Ramos (cell line): Measurements from ENCODE around the gene MMP17.

Experiments
- in situ Hi-C: fragments of 300-500 bp; cut with MboI; formaldehyde crosslinking; loops from one replicate; pipeline ENCODE4 v1.14.3; 2022; ENCODE audit warnings: low sequenced_read_pairs; ENCODE audit not compliant: unreplicated experiment

The MMP17 gene

GRCh38 chr12:131845121-131845520 lies 16.9 kb downstream of the MMP17 start:
- in situ Hi-C loops: no loop called here

DNA sequence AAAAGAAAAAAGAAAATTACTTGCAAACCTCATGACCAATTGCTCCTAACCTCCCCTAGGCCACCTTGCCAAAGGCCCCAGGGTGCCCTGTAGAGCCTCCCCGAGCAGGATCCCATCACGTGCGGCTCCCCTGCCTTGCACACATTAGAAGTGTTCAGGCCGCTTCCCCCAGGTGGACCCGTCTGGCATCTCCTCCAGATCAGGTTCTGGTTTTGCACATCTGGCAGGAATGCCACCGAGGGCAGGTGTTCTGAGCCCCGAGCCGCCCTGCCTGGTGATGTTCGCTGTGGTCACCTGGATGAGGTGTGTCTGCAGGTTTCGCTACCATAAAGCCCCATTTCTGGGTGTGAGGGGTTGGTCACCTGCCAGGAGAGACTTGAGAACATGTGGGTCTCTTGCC lies 19.3 kb downstream of the MMP17 start:
- in situ Hi-C loops: no loop called here

DNA sequence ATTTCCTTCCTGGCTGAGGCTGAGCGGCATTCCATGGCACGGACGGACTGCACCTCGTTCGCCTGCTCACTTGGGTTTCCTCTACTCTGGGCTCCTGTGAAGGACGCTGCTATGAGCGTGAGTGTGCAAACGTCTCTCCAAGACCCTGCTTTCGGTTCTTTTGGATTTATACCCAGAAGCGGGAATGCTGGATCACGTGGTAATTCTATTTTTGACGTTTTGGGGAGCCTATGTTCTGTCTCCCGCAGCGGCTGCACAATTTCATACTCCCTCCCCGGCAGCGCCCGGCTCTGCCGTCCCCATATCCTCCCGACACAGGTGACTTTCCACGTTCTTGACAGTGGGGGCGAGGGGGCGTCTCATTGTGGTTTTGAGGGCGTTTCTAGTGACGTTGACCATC lies 20.6 kb downstream of the MMP17 start:
- in situ Hi-C loops: no loop called here

GRCh38 chr12:131849700-131850553 lies 21.7 kb downstream of the MMP17 start:
- in situ Hi-C loops: no loop called here

GRCh38 chr12:131850856-131851559 lies 22.8 kb downstream of the MMP17 start:
- in situ Hi-C loops: no loop called here

- in situ Hi-C loops: no loop called here
Measured at GRCh38 chr12:131851741-131852550, 23.8 kb downstream of the MMP17 start.

DNA sequence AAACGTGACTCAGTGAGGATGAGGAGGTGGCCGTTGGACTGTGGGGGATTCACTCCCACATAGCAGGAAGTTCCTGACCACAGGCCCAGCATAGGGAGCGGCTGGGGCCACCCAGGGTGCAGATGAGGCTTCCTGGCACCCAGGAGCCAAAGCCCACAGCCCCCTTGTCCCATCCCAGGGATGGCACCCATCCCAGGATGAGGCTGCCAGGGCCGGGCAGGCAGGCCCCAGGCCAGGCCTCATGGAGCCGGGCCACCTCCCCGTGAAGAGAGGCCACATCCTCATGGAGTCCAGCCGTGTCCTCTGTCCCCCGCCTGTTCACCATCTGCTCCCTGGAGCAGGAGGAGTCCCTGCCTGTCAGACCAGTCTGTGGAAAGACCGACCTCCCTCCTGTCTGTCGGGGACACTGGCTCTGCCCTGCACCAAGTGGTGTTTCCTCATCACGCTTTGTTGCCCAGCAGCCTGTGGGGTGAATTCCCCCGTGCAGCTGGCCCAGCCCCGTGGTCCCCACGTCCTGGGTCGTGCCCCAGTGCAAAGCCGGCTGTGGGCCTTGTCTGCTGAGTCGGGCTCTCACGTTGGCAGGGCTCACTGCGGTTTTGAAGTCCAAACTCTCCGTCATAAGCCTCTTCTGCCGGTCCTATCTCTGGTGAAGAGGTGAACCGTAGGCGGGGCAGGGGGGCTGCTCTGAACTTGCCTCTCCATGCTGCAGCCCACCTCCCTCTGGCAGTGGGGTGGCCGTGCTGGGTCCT lies 24.5 kb downstream of the MMP17 start:
- in situ Hi-C loops: no loop called here

GRCh38 chr12:131853832-131854797 lies 25.9 kb downstream of the MMP17 start:
- in situ Hi-C loops: no loop called here

- in situ Hi-C loops: no loop called here
Measured at GRCh38 chr12:131854861-131855476, 26.8 kb downstream of the MMP17 start.

GRCh38 chr12:131855521-131856142 lies 27.4 kb downstream of the MMP17 start:
- in situ Hi-C loops: no loop called here

- in situ Hi-C loops: no loop called here
Measured at GRCh38 chr12:131856366-131857097, 28.3 kb downstream of the MMP17 start.

DNA sequence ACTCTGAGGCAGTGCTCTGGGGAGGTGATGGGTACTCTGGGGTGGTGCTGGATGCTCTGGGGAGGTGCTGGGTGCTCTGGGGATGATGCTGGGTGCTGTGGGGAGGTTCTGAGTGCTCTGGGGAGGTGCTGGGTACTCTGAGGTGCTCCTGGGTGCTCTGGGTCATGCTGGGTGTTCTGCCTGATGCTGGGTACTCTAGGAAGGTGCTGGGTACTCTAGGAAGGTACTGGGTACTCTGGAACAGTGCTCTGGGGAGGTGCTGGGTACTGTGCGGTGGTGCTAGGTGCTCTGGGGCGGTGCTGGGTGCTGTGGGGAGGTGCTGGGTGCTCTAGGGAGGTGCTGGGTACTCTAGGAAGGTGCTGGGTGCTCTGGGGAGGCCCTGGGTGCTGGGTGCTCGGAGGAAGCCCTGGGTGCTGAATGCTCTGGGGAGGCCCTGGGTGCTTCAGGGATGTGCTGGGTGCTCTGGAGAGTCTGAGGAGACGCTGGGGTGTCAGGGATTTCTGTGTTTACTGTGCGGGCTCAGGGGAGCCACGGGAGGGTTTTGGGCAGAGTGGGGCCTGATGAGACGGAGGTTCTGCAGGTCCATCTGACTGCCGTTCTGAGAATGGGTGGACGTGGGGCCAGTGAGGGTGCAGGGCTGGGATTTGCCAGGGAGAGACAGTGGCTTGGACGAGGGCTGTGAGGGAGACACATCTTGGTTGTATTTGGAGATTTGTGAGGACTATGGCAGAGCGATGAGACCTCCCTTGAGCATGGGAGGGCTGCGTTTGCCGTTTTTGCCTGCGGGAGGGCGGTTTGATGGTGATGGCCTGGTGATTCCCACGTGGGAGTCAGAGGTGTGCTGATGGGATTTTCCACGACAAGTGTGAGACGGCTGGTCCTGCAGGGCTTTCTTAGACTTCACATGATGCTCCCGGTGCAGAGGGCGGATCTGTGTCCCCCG lies 30.0 kb downstream of the MMP17 start:
- in situ Hi-C loops: no loop called here

DNA sequence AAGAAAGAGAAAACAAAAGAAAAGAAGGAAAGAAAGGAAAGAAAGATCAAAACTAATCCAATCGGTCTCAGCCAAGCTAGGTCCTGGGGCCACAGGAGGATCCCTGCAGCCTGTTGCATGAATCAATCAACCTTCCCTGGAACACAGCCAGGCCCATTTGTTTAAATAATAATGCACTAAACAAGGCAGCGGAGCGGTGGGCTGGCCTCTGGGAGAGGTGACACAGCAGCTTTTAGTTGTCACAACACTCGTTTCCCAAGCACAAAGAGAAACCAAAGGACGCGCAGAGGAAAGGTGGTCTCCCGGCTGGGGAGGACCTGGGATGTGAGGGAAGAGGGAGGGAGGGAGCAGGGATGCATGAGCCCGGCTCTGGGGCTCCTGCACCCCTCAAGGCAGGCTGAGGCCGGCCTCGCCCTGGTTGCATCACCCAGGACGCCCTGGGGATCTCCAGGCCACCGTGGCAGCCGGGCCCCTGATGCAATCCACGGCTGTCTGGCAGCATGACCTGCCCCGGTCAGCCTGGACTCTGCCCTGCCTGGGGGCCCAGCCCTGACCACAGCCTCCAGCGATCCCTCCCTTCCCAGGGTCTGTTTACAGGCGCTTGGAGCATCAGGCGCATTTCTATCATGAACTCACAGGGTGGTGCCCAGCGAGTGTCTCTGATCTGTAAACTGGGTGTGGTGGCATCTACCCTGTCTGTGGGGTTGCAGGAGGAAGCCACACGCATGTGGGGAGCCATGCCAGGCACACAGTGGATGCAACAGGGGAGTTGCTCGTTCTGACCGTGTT lies 32.5 kb downstream of the MMP17 start:
- in situ Hi-C loops: no loop called here

DNA sequence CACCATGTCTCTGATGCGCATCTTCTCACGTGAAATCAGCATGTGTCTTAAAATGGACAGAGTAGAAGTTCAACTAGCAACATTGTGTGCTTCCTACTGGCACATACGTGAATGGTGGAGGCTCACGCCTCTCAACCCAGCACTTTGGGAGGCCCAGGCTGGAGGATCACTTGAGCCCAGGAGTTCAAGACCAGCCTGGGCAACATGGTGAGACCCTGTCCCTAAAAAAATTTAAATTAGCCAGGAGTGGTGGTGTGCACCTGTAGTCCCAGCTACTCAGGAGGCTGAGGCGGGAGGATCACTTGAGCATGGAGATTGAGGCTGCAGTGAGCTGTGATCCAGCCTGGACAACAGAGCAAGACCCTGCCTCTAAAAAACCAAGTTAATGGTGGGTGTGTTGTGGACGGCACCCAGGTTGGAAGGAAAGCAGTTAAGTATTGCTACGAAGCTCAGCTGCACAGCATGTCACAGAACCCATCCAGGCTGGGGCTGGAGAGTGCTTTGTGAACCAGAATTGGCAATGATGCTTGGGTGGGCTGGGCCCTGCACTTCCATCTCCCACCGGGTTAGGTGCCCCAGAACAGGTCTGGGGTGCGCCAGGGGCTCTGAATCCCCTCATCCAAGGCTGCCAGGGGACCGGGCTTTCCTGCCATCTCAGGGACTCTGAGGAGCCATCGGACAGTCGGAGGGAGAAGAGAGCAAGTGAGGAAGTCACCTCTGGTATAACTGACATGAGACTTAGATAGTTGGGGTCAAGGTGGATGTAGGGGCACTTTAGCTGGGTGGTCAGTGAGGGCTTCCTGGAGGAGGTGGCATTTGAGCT lies 33.3 kb downstream of the MMP17 start:
- in situ Hi-C loops: no loop called here

GRCh38 chr12:131862084-131862441 lies 33.9 kb downstream of the MMP17 start:
- in situ Hi-C loops: no loop called here
